MM.1S (cell line): Measurements from ENCODE around the gene ABHD16B.

Source experiments
- DNase-seq: peaks from one replicate; pipeline ENCODE4 v3.0.0-alpha.2; 2015
- H2AFZ ChIP-seq: fragments of 300-600 bp; sonication (generic); 2 replicates; pipeline ENCODE4 v1.6.0; 2016; ENCODE audit warnings: antibody characterized with exemption, low read length
- H3F3A ChIP-seq: fragments of 300-600 bp; sonication (generic); 2 replicates; pipeline ENCODE4 v1.6.1; 2016; ENCODE audit warnings: mild to moderate bottlenecking, antibody characterized with exemption, low read length, moderate library complexity, mixed read lengths; ENCODE audit not compliant: insufficient read depth
- H3K27ac ChIP-seq: fragments of 300-600 bp; sonication (generic); 2 replicates; pipeline ENCODE4 v1.5.1; 2016; ENCODE audit warnings: mild to moderate bottlenecking, low read length
- H3K27me3 ChIP-seq: fragments of 300-600 bp; sonication (generic); replicated peaks from 2 replicates; pipeline ENCODE4 v1.6.0; 2016; ENCODE audit warnings: low read length; ENCODE audit not compliant: insufficient read depth
- H3K36me3 ChIP-seq: fragments of 300-600 bp; sonication (generic); replicated peaks from 2 replicates; pipeline ENCODE4 v1.6.1; 2016; ENCODE audit warnings: mild to moderate bottlenecking, low read length, mixed read lengths; ENCODE audit not compliant: insufficient read depth
- H3K4me1 ChIP-seq: fragments of 300-600 bp; sonication (generic); 2 replicates; pipeline ENCODE4 v1.6.1; 2016; ENCODE audit warnings: low read length, mixed read lengths
- H3K4me2 ChIP-seq: fragments of 300-600 bp; sonication (generic); 2 replicates; pipeline ENCODE4 v1.6.0; 2016; ENCODE audit warnings: low read depth, low read length
- H3K4me3 ChIP-seq: fragments of 300-600 bp; sonication (generic); 2 replicates; pipeline ENCODE4 v1.5.1; 2016; ENCODE audit warnings: low read length, mixed read lengths
- H3K79me2 ChIP-seq: fragments of 300-600 bp; sonication (generic); 2 replicates; pipeline ENCODE4 v1.6.1; 2016; ENCODE audit warnings: mixed run types, low read length, mixed read lengths
- H3K9ac ChIP-seq: fragments of 300-600 bp; sonication (generic); 2 replicates; pipeline ENCODE4 v1.6.1; 2016; ENCODE audit warnings: low read length, mixed read lengths
- H3K9me2 ChIP-seq: fragments of 300-600 bp; sonication (generic); replicated peaks from 2 replicates; pipeline ENCODE4 v1.6.1; 2016; ENCODE audit warnings: mild to moderate bottlenecking, low read length, mixed read lengths; ENCODE audit not compliant: insufficient read depth
- H3K9me3 ChIP-seq: fragments of 300-600 bp; sonication (generic); replicated peaks from 2 replicates; pipeline ENCODE4 v1.6.1; 2016; ENCODE audit warnings: mild to moderate bottlenecking, low read length, mixed read lengths; ENCODE audit not compliant: insufficient read depth
- H4K20me1 ChIP-seq: fragments of 300-600 bp; sonication (generic); 2 replicates; pipeline ENCODE4 v1.6.1; 2016; ENCODE audit warnings: mild to moderate bottlenecking, low read length, moderate library complexity, mixed read lengths; ENCODE audit not compliant: insufficient read depth
- CTCF ChIP-seq: fragments of 300-600 bp; sonication (generic); IDR thresholded peaks from 2 replicates; pipeline ENCODE4 v1.5.1; 2016; ENCODE audit warnings: antibody characterized with exemption, low read length, mixed read lengths
- EZH2 ChIP-seq: fragments of 300-600 bp; sonication (generic); optimal IDR thresholded peaks from 2 replicates; pipeline ENCODE3; 2017; ENCODE audit warnings: low read depth, mild to moderate bottlenecking, antibody characterized with exemption, low read length, mixed read lengths
- EZH2phosphoT487 ChIP-seq: fragments of 300-600 bp; sonication (generic); IDR thresholded peaks from 2 replicates; pipeline ENCODE4 v1.6.1; 2018; ENCODE audit warnings: antibody characterized with exemption, low read length

Gene ABHD16B

GRCh38 chr20:63886054-63886419 lies 24.7 kb downstream of the ABHD16B start:
- H2AFZ ChIP-seq, result no peak overlapping the region
- H3K9me2 ChIP-seq, result no peaks in the 10 kb centered on the region
- H3K4me3 ChIP-seq, result no peak overlapping the region
- no peaks in the 10 kb centered on the region for H3K79me2 ChIP-seq
- no peak for DNase-seq
- no peaks in the 10 kb centered on the region for H3K36me3 ChIP-seq
- H3K9me3 ChIP-seq, result no peaks in the 10 kb centered on the region
- no peaks in the 10 kb centered on the region for H3K4me1 ChIP-seq
- no peaks in the 10 kb centered on the region for H4K20me1 ChIP-seq
- no peak overlapping the region for H3K27ac ChIP-seq
- no peaks in the 10 kb centered on the region for H3K27me3 ChIP-seq
- H3K4me2 ChIP-seq, result no peak overlapping the region
- TF ChIP-seq EZH2 (no peak), CTCF (no peak), EZH2phosphoT487 (no peak)
- no peaks in the 10 kb centered on the region for H3F3A ChIP-seq
- H3K9ac ChIP-seq, result no peak overlapping the region

- TF ChIP-seq EZH2phosphoT487 (no peak), CTCF (no peak), EZH2 (no peak)
- Histone ChIP-seq H3K4me1 (no peaks in the 10 kb centered on the region), H3K27ac (no peak overlapping the region), H4K20me1 (no peaks in the 10 kb centered on the region), H3K4me2 (no peak overlapping the region), H3K9ac (no peak overlapping the region), H3F3A (no peaks in the 10 kb centered on the region), H3K9me2 (no peaks in the 10 kb centered on the region), H3K79me2 (no peaks in the 10 kb centered on the region), H3K36me3 (no peaks in the 10 kb centered on the region), H3K9me3 (no peaks in the 10 kb centered on the region), H3K27me3 (no peaks in the 10 kb centered on the region), H2AFZ (no peak overlapping the region), H3K4me3 (no peak overlapping the region)
- DNase-seq, result no peak
Observed at GRCh38 chr20:63886921-63887320, 25.6 kb downstream of the ABHD16B start.

- no peaks in the 10 kb centered on the region for H3K79me2 ChIP-seq
- no peak overlapping the region for H2AFZ ChIP-seq
- no peak overlapping the region for H3K9ac ChIP-seq
- no peaks in the 10 kb centered on the region for H3K36me3 ChIP-seq
- no peaks in the 10 kb centered on the region for H3K9me3 ChIP-seq
- H3K27ac ChIP-seq, result no peak overlapping the region
- TF ChIP-seq EZH2 (no peak), EZH2phosphoT487 (no peak)
- H3K4me3 ChIP-seq, result no peak overlapping the region
- H3K27me3 ChIP-seq, result no peaks in the 10 kb centered on the region
- H3K4me1 ChIP-seq, result no peaks in the 10 kb centered on the region
- H3F3A ChIP-seq, result peaks cover 10% of the 10 kb centered on the region; the same call in 1 of the 2 replicates
- no peak overlapping the region for H3K4me2 ChIP-seq
- no peaks in the 10 kb centered on the region for H4K20me1 ChIP-seq
- H3K9me2 ChIP-seq, result no peaks in the 10 kb centered on the region
- DNase-seq, result no peak
Observed at GRCh38 chr20:63889241-63890200, 28.2 kb downstream of the ABHD16B start.

GRCh38 chr20:63890201-63890576 lies 28.9 kb downstream of the ABHD16B start:
- Histone ChIP-seq H3F3A (peaks cover 10% of the 10 kb centered on the region; the same call in 1 of the 2 replicates), H3K9me2 (no peaks in the 10 kb centered on the region), H3K36me3 (no peaks in the 10 kb centered on the region), H3K4me3 (no peak overlapping the region), H3K9ac (no peak overlapping the region), H2AFZ (no peak overlapping the region), H3K9me3 (no peaks in the 10 kb centered on the region), H4K20me1 (no peaks in the 10 kb centered on the region), H3K79me2 (no peaks in the 10 kb centered on the region), H3K4me1 (no peaks in the 10 kb centered on the region), H3K4me2 (no peak overlapping the region), H3K27me3 (no peaks in the 10 kb centered on the region), H3K27ac (no peak overlapping the region)
- DNase-seq, result no peak
- TF ChIP-seq CTCF (no peak), EZH2phosphoT487 (no peak)
